ENCODE results near the gene INSM2.

INSM2 gene

DNA sequence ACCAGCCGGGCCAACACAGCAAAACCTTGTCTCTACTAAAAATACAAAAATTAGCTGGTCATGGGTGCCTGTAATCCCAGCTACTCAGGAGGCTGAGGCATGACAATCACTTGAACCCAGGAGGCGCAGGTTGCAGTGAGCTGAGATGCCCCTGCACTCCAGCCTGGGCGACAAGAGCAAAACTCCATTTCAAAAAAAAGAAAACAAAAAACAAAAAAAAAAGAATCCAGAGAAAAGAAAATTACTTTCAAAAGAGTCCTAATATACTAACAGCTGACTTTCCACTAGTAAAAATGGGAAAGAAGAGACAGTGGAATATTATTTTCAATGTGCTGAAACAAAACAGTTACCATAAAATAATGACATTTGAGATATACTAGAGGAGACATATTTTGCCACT lies 8.3 kb upstream of the INSM2 start:
- H3K27me3 ChIP-seq (ENCODE audit: insufficient read depth, low read length): no peaks in the 10 kb centered on the region
- H4K20me1 ChIP-seq (ENCODE audit: insufficient read depth, low read length): no peaks in the 10 kb centered on the region
- no peaks in the 10 kb centered on the region for H3K79me2 ChIP-seq (ENCODE audit: insufficient read depth, low read length)
- H3K9ac ChIP-seq (ENCODE audit: low read length): no peak overlapping the region
- H3F3A ChIP-seq (ENCODE audit: insufficient read depth, low read length): no peaks in the 10 kb centered on the region
- no peak overlapping the region for H3K4me2 ChIP-seq (ENCODE audit: low read length)
- H3K36me3 ChIP-seq (ENCODE audit: insufficient read depth, low read length): no peaks in the 10 kb centered on the region
- H3K9me2 ChIP-seq (ENCODE audit: low read depth, low read length): no peaks in the 10 kb centered on the region
- no peak for TF ChIP-seq EZH2 (IDR thresholded peaks at IDR 0.05; ENCODE audit: borderline replicate concordance, low read length)
- TF ChIP-seq, protein P1, sequence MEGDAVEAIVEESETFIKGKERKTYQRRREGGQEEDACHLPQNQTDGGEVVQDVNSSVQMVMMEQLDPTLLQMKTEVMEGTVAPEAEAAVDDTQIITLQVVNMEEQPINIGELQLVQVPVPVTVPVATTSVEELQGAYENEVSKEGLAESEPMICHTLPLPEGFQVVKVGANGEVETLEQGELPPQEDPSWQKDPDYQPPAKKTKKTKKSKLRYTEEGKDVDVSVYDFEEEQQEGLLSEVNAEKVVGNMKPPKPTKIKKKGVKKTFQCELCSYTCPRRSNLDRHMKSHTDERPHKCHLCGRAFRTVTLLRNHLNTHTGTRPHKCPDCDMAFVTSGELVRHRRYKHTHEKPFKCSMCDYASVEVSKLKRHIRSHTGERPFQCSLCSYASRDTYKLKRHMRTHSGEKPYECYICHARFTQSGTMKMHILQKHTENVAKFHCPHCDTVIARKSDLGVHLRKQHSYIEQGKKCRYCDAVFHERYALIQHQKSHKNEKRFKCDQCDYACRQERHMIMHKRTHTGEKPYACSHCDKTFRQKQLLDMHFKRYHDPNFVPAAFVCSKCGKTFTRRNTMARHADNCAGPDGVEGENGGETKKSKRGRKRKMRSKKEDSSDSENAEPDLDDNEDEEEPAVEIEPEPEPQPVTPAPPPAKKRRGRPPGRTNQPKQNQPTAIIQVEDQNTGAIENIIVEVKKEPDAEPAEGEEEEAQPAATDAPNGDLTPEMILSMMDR (IDR thresholded peaks at IDR 0.05; ENCODE audit: low read length): no peak
- H3K4me3 ChIP-seq (ENCODE audit: low read depth, low read length, poor library complexity, severe bottlenecking): no peak overlapping the region
- H3K4me1 ChIP-seq (ENCODE audit: insufficient read depth, low read length, severe bottlenecking): no peaks in the 10 kb centered on the region
- H3K9me3 ChIP-seq (ENCODE audit: low read length): 0 out of 2 replicates have a peak, but pooled peaks cover 4% of the 10 kb centered on the region
- no peak overlapping the region for H3K27ac ChIP-seq (ENCODE audit: low read depth, low read length, poor library complexity, severe bottlenecking)
- H2AFZ ChIP-seq (ENCODE audit: low read length): no peak overlapping the region

DNA sequence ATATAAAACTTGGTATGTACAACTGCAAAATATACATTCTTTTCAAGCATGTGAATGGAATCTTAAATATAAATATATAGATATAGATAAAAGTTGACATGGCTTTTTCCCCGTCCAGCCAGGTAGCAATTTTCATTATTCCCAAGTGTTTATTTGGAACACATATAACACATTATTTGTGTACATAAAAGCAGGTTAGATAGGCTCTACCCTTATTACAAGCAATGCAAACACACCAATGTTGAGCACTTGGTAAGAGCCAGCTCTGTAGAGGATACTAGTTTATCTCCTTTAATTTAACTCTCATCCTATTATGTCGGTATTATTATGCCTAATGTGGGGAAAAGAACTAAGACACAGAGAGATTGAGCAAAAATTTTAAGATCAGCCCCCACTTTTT lies 7.0 kb upstream of the INSM2 start:
- Histone ChIP-seq H3K4me1 (ENCODE audit: insufficient read depth, low read length, severe bottlenecking) (no peaks in the 10 kb centered on the region), H3K36me3 (ENCODE audit: insufficient read depth, low read length) (no peaks in the 10 kb centered on the region), H3K9ac (ENCODE audit: low read length) (no peak overlapping the region), H3K4me3 (ENCODE audit: low read depth, low read length, poor library complexity, severe bottlenecking) (no peak overlapping the region), H3K27ac (ENCODE audit: low read depth, low read length, poor library complexity, severe bottlenecking) (no peak overlapping the region), H4K20me1 (ENCODE audit: insufficient read depth, low read length) (no peaks in the 10 kb centered on the region), H2AFZ (ENCODE audit: low read length) (no peak overlapping the region), H3K9me2 (ENCODE audit: low read depth, low read length) (no peaks in the 10 kb centered on the region), H3K79me2 (ENCODE audit: insufficient read depth, low read length) (no peaks in the 10 kb centered on the region), H3K9me3 (ENCODE audit: low read length) (0 out of 2 replicates have a peak, but pooled peaks cover 4% of the 10 kb centered on the region), H3K4me2 (ENCODE audit: low read length) (no peak overlapping the region), H3K27me3 (ENCODE audit: insufficient read depth, low read length) (no peaks in the 10 kb centered on the region), H3F3A (ENCODE audit: insufficient read depth, low read length) (no peaks in the 10 kb centered on the region)
- no peak for TF ChIP-seq EZH2 (IDR thresholded peaks at IDR 0.05; ENCODE audit: borderline replicate concordance, low read length)
- TF ChIP-seq, protein P1 (IDR thresholded peaks at IDR 0.05; ENCODE audit: low read length): no peak

DNA sequence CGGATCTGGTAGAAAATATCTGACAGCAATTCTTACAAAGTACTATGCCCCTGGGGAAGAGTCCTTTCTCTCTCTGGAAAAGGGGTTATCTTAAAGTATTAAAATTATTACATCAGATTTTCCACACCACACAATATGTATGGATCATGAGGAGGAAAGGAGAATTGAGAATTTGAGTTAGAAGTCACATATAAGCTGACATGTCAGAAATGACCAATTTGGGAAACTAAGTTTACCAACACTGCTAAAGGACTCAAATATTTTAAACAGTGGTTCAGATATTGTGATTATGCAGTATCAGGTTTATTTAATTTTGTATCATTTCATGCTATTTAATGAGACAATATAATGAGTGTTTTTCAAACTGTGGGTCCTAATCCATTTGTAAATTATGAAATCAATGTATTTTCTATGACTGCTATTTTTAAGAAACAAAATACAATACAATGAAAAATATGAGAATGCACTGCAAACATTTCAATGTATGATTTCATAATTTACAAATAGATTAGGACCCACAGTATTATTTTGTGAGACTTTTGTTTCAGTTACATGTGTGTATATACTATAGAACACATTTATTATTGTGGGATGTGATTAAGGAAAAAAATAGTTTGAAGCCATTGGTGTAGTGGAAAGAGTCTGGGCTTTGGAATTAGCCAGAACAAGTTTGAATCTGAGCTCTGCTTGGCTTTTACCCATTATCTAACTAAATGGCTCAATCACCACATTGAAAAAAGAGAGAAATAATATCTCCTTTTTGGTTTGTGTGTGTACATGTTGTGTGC lies 1.8 kb upstream of the INSM2 start:
- H3K9ac ChIP-seq (ENCODE audit: low read length): no peak overlapping the region
- H3K4me2 ChIP-seq (ENCODE audit: low read length): no peak overlapping the region
- no peaks in the 10 kb centered on the region for H3K9me2 ChIP-seq (ENCODE audit: low read depth, low read length)
- no peaks in the 10 kb centered on the region for H3K9me3 ChIP-seq (ENCODE audit: low read length)
- no peaks in the 10 kb centered on the region for H3K27me3 ChIP-seq (ENCODE audit: insufficient read depth, low read length)
- no peaks in the 10 kb centered on the region for H3K36me3 ChIP-seq (ENCODE audit: insufficient read depth, low read length)
- TF ChIP-seq EZH2 (IDR thresholded peaks at IDR 0.05; ENCODE audit: borderline replicate concordance, low read length): no peak
- TF ChIP-seq, protein P1 (IDR thresholded peaks at IDR 0.05; ENCODE audit: low read length): no peak
- H3K4me3 ChIP-seq (ENCODE audit: low read depth, low read length, poor library complexity, severe bottlenecking): no peak overlapping the region
- H2AFZ ChIP-seq (ENCODE audit: low read length): no peak overlapping the region
- H3K4me1 ChIP-seq (ENCODE audit: insufficient read depth, low read length, severe bottlenecking): peaks cover 12% of the 10 kb centered on the region
- no peak overlapping the region for H3K27ac ChIP-seq (ENCODE audit: low read depth, low read length, poor library complexity, severe bottlenecking)
- H4K20me1 ChIP-seq (ENCODE audit: insufficient read depth, low read length): no peaks in the 10 kb centered on the region
- H3F3A ChIP-seq (ENCODE audit: insufficient read depth, low read length): no peaks in the 10 kb centered on the region
- no peaks in the 10 kb centered on the region for H3K79me2 ChIP-seq (ENCODE audit: insufficient read depth, low read length)
